Stomach (tissue), 4 donors: ENCODE data around the gene ARHGAP32.

Experiments used
- CTCF ChIP-seq, 7 experiments: fragments of 450-650 bp in 4 of 7; fragments of 200-600 bp in 3 of 7; sonication (generic) in 3 of 7; IDR thresholded peaks; one replicate each; pipeline ENCODE4 v1.5.1; 2016 to 2019; ENCODE audit warnings: antibody characterized with exemption in 7 of 7, control low read depth in 2 of 7, mild to moderate bottlenecking in 1 of 7
- POLR2AphosphoS5 ChIP-seq, 3 donors: sonication (generic); formaldehyde crosslinking; IDR thresholded peaks; one replicate each; pipeline ENCODE4 v1.6.1; 2016; ENCODE audit warnings: antibody characterized with exemption in 3 of 3

- TF ChIP-seq CTCF (IDR thresholded peaks at IDR 0.05) (no peak), POLR2AphosphoS5 (IDR thresholded peaks at IDR 0.05) (no peak)
Measured at GRCh38 chr11:129239207-129239606, 47.1 kb upstream of the ARHGAP32 start.
